K562 (cell line): ENCODE data around the gene GSTA5. TPM values are rescaled to one million over a fixed set of nuclear protein-coding genes. Genes with fewer than 3 reads are reported as not detected.
"Not testable (repeated sequence)": the region's sequence is repeated elsewhere in the genome, so short reads cannot be mapped to it uniquely, and the experiment has no call there.

Source experiments
- ATAC-seq: fragments of 200-7000 bp; cut with Tn5 transposase; 3 replicates; pipeline ENCODE4 v1.9.1; 2020; ENCODE audit warnings: moderate library complexity
- BruUV-seq: library from RNA; stranded (reverse); fragments of 400-500 nt; replicated peaks from 2 replicates; lab custom pipeline; 2021; lab: Mats Ljungman, UMichigan
- CTCF ChIA-PET: fragments of 300-600 bp; formaldehyde crosslinking; extraction: SDS; loops from one replicate; lab custom pipeline; 2021; ENCODE audit warnings: low intra/inter-chr PET ratio; lab: Yijun Ruan, JAX
- POLR2A ChIA-PET: fragments of 300-600, 350-650 bp; sonication (Branson Sonifier 250); formaldehyde crosslinking; extraction: SDS; loops from one replicate; lab custom pipeline; 2021; ENCODE audit warnings: antibody characterized with exemption, inconsistent platforms; lab: Yijun Ruan, JAX
- DNase-seq, 4 experiments: peaks; one replicate each; pipeline versions ENCODE4 v3.0.0 to v3.0.0-alpha.2; 2011 to 2018; ENCODE audit warnings: low spot score in 3 of 4, mixed read lengths in 3 of 4; ENCODE audit errors: extremely low read depth in 1 of 4
- FAIRE-seq: peaks from 2 replicates; lab custom pipeline; 2011; peaks lifted over from hg19 to GRCh38; lab: Jason Lieb, UNC
- H2AFZ ChIP-seq: 2 replicates; pipeline ENCODE4 v1.6.0; 2011; ENCODE audit warnings: low read depth, low read length, control low read depth, inconsistent platforms
- H3K27ac ChIP-seq: fragments of 200-600 bp; 3 replicates; pipeline ENCODE4 v1.8.0; 2011; ENCODE audit warnings: low read depth, mild to moderate bottlenecking, control low read depth, inconsistent platforms, low read length, moderate library complexity, mixed read lengths; ENCODE audit errors: extremely low read depth
- H3K27me3 ChIP-seq, 2 experiments: fragments of 300-600 bp in 1 of 2; 2 replicates in 1 of 2; 3 replicates in 1 of 2; pipeline versions ENCODE4 v1.6.0 to v1.8.0; 2011; ENCODE audit warnings: inconsistent platforms in 2 of 2, low read length in 2 of 2, mild to moderate bottlenecking in 1 of 2, mixed read lengths in 1 of 2, moderate library complexity in 1 of 2; ENCODE audit not compliant: control insufficient read depth in 2 of 2, insufficient read depth in 2 of 2
- H3K36me3 ChIP-seq: fragments of 300-600 bp; 3 replicates; pipeline ENCODE4 v1.8.0; 2011; ENCODE audit warnings: mild to moderate bottlenecking, low read length, inconsistent platforms; ENCODE audit not compliant: control insufficient read depth, insufficient read depth
- H3K4me1 ChIP-seq, 2 experiments: fragments of 200-600 bp in 1 of 2; replicated peaks in 1 of 2; 2 replicates in 1 of 2; 3 replicates in 1 of 2; pipeline versions ENCODE4 v1.5.1 to v1.8.0; 2011; ENCODE audit warnings: inconsistent platforms in 2 of 2, low read length in 2 of 2, mild to moderate bottlenecking in 1 of 2, mixed read lengths in 1 of 2, moderate library complexity in 1 of 2; ENCODE audit not compliant: control insufficient read depth in 2 of 2, insufficient read depth in 2 of 2
- H3K4me2 ChIP-seq: 2 replicates; pipeline ENCODE4 v1.6.1; 2011; ENCODE audit warnings: low read length, control low read depth, inconsistent platforms, mixed read lengths; ENCODE audit not compliant: insufficient read depth
- H3K4me3 ChIP-seq: fragments of 200-600 bp; sonication (generic), shearing (Covaris generic); 2 replicates; pipeline ENCODE4 v1.5.1; 2016; ENCODE audit warnings: control low read depth, inconsistent platforms
- H3K79me2 ChIP-seq: fragments of 200-600 bp; 3 replicates; pipeline ENCODE4 v1.8.0; 2011; ENCODE audit warnings: low read length, inconsistent platforms; ENCODE audit not compliant: control insufficient read depth, insufficient read depth
- H3K9ac ChIP-seq, 2 experiments: 2 replicates each; pipeline versions ENCODE4 v1.6.0 to v1.6.1; 2011; ENCODE audit warnings: low read depth in 2 of 2, low read length in 2 of 2, control low read depth in 1 of 2, inconsistent platforms in 1 of 2, mild to moderate bottlenecking in 1 of 2, mixed read lengths in 1 of 2; ENCODE audit not compliant: insufficient read depth in 1 of 2
- H3K9me1 ChIP-seq: one replicate; pipeline ENCODE4 v1.6.0; 2011; ENCODE audit warnings: inconsistent platforms, mild to moderate bottlenecking, low read length, moderate library complexity; ENCODE audit not compliant: control insufficient read depth, insufficient read depth
- H3K9me3 ChIP-seq: replicated peaks from 2 replicates; pipeline ENCODE4 v1.5.1; 2011; ENCODE audit warnings: low read depth, low read length, inconsistent platforms; ENCODE audit not compliant: control insufficient read depth, insufficient read depth
- H4K20me1 ChIP-seq: replicated peaks from 2 replicates; pipeline ENCODE4 v1.6.1; 2011; ENCODE audit warnings: low read length, inconsistent platforms, mixed read lengths; ENCODE audit not compliant: control insufficient read depth, insufficient read depth
- BACH1 ChIP-seq: fragments of 200-800 bp; sonication (Bioruptor generic); IDR thresholded peaks from 2 replicates; pipeline ENCODE4 v1.6.1; 2016; ENCODE audit warnings: missing genetic modification characterization, missing compliant biosample characterization
- BCL6 ChIP-seq: fragments of 250-450 bp; sonication (Bioruptor Pico); IDR thresholded peaks from 2 replicates; pipeline ENCODE4 v1.4.0; 2020
- BRCA1 ChIP-seq, 2 experiments: fragments of 450-650 bp in 1 of 2; sonication (generic) in 1 of 2; formaldehyde crosslinking in 1 of 2; IDR thresholded peaks; 2 replicates each; pipeline versions ENCODE4 v1.5.0 to v1.6.1; 2017 to 2020; ENCODE audit warnings: mild to moderate bottlenecking in 1 of 2, missing genetic modification reagents in 1 of 2
- FOXA3 ChIP-seq, 2 experiments: fragments of 450-650 bp in 1 of 2; sonication (generic) in 1 of 2; formaldehyde crosslinking; IDR thresholded peaks in 1 of 2; conservative IDR thresholded peaks in 1 of 2; 2 replicates each; pipeline versions ENCODE4 v1.4.0 to v1.8.0; 2020 to 2022; ENCODE audit warnings: mild to moderate bottlenecking in 2 of 2, missing genetic modification reagents in 1 of 2
- GABPB2 ChIP-seq: fragments of 250-450 bp; sonication (Bioruptor Pico); conservative IDR thresholded peaks from 2 replicates; pipeline ENCODE4 v1.5.1; 2021; ENCODE audit warnings: mild to moderate bottlenecking
- GATA2 ChIP-seq: sonication (generic); formaldehyde crosslinking; IDR thresholded peaks from 2 replicates; pipeline ENCODE4 v1.4.0; 2020; ENCODE audit warnings: mild to moderate bottlenecking, missing genetic modification reagents
- NR4A1 ChIP-seq, 2 experiments: fragments of 250-450 bp in 1 of 2; fragments of 450-650 bp in 1 of 2; sonication (Bioruptor Pico) in 1 of 2; IDR thresholded peaks; 2 replicates each; pipeline versions ENCODE4 v1.4.0 to v1.6.1; 2016 to 2020; ENCODE audit warnings: mild to moderate bottlenecking in 2 of 2, missing compliant biosample characterization in 1 of 2, missing genetic modification characterization in 1 of 2, moderate library complexity in 1 of 2
- PHF20 ChIP-seq: fragments of 450-650 bp; IDR thresholded peaks from 2 replicates; pipeline ENCODE4 v1.6.1; 2018; ENCODE audit not compliant: partially characterized antibody
- RBM14 ChIP-seq: fragments of 200-400 bp; formaldehyde crosslinking; IDR thresholded peaks from 2 replicates; pipeline ENCODE4 v1.6.1; 2018; ENCODE audit warnings: low read depth, mild to moderate bottlenecking, low read length, moderate library complexity, borderline replicate concordance; ENCODE audit not compliant: insufficient read depth
- SETDB1 ChIP-seq: IDR thresholded peaks from one replicate; pipeline ENCODE4 v1.6.1; 2012; ENCODE audit warnings: low read length, control low read depth, inconsistent platforms
- ZC3H4 ChIP-seq: sonication (generic); formaldehyde crosslinking; IDR thresholded peaks from 2 replicates; pipeline ENCODE4 v1.9.0; 2021; ENCODE audit warnings: missing genetic modification reagents, borderline replicate concordance
- ZKSCAN3 ChIP-seq: fragments of 250-450 bp; sonication (Bioruptor Pico); IDR thresholded peaks from 2 replicates; pipeline ENCODE4 v1.4.0; 2020
- WGBS: fragments of 100-300 bp; shearing (Covaris generic); methylation state at CpG from one replicate; pipeline ENCODE4 v1.1.6; 2016; ENCODE audit warnings: low coverage, mixed read lengths; ENCODE audit not compliant: insufficient coverage; ENCODE audit errors: missing lambda C conversion rate; 5-methylcytosine and 5-hydroxymethylcytosine counted together
- in situ Hi-C: fragments of 300-500 bp; cut with MboI; formaldehyde crosslinking; loops from 4 replicates; pipeline ENCODE4 v1.15.0; 2018; ENCODE audit warnings: inconsistent platforms, mixed read lengths
- intact Hi-C: fragments of 100-400 bp; cut with micrococcal nuclease; formaldehyde crosslinking; loops from 2 replicates; pipeline ENCODE4 v1.14.2; 2022
- polyA plus RNA-seq, 8 experiments: library from polyadenylated mRNA; depleted of rRNA in 4 of 8; stranded (reverse) in 5 of 8; unstranded in 3 of 8; fragments of >200 nt; fragmentation: Nextera tagmentation in 2 of 8; fragmentation: Illumina TruSeq in 1 of 8; extraction: Ambion mirVana in 2 of 8; extraction: Trizol in 1 of 8; gene quantifications; 2 replicates each; pipeline versions ENCODE4 v1.2.1 to v1.2.3, GENCODE V29; 2011 to 2014; ENCODE audit warnings: inconsistent platforms in 1 of 8, missing spikeins in 1 of 8
- total RNA-seq, 7 experiments: library from RNA; depleted of rRNA in 6 of 7; stranded (reverse); fragments of >200 nt in 6 of 7; fragmentation: Illumina TruSeq in 2 of 7; extraction: Trizol in 2 of 7; gene quantifications; 2 replicates each; pipeline versions ENCODE4 v1.2.1 to v1.2.3, GENCODE V29; 2011 to 2021; ENCODE audit warnings: low replicate concordance in 1 of 7
- TF ChIP-seq, protein P1 (sequence below): fragments of 450-650 bp; formaldehyde crosslinking; IDR thresholded peaks from 2 replicates; pipeline ENCODE4 v1.4.0; 2020; ENCODE audit warnings: mild to moderate bottlenecking, moderate library complexity
- TF ChIP-seq, protein P2 (sequence below): sonication (generic); formaldehyde crosslinking; IDR thresholded peaks from 2 replicates; pipeline ENCODE4 v1.5.0; 2020; ENCODE audit warnings: missing genetic modification reagents

GSTA5 gene
- total and polyA plus RNA-seq, 9 of the 15 experiments (the other 6 are each of a cell fraction or from before 2014, with no cell fraction given) = not detected

DNA sequence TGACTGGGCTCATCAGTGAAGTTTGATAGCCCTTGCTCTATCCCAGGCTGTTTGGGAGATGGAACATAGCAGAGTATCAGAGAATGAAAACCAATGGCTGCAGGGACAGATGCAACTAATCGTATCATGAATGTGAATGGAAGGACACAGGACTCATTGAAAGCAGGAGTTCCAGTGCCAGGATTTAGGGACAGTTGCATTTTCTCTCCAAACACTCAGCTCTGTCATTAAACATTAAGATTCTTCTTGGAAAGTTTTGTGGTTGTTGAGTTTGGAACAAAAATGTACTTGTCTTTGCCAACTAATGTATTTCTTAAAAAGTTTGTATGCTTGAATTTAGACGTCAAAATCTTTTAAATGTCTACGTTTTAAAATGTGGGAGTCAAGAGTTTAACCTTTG lies 31.0 kb upstream of the GSTA5 start:
- H3K27me3 ChIP-seq = peaks cover 4 to 16% of the 10 kb centered on the region in 2 experiments; a peak in 2 of 5 replicates
- H3K79me2 ChIP-seq = no peaks in the 10 kb centered on the region
- no peak overlapping the region for H2AFZ ChIP-seq
- BruUV-seq = no TSS peak
- no peak overlapping the region for H3K4me3 ChIP-seq
- no peak overlapping the region for H3K9ac ChIP-seq
- no peak overlapping the region for H3K27ac ChIP-seq
- H3K9me3 ChIP-seq = no peaks in the 10 kb centered on the region
- no peaks in the 10 kb centered on the region for H4K20me1 ChIP-seq
- FAIRE-seq = no peak
- H3K36me3 ChIP-seq = no peaks in the 10 kb centered on the region
- 0% methylated on average over 3 of the region's 3 CpGs for WGBS
- no peak for TF ChIP-seq SETDB1
- no peak for TF ChIP-seq ZC3H4 (CRISPR knock-in tag)
- TF ChIP-seq FOXA3 (CRISPR knock-in tag; conservative IDR thresholded peaks at IDR 0.05 in 1 of 2, IDR thresholded peaks at IDR 0.05 in 1 of 2) = no peak
- no peak for TF ChIP-seq BCL6 (CRISPR knock-in tag)
- TF ChIP-seq RBM14 = no peak
- TF ChIP-seq GABPB2 (CRISPR knock-in tag) = no peak
- TF ChIP-seq BACH1 (tag) = no peak
- TF ChIP-seq, protein P1, sequence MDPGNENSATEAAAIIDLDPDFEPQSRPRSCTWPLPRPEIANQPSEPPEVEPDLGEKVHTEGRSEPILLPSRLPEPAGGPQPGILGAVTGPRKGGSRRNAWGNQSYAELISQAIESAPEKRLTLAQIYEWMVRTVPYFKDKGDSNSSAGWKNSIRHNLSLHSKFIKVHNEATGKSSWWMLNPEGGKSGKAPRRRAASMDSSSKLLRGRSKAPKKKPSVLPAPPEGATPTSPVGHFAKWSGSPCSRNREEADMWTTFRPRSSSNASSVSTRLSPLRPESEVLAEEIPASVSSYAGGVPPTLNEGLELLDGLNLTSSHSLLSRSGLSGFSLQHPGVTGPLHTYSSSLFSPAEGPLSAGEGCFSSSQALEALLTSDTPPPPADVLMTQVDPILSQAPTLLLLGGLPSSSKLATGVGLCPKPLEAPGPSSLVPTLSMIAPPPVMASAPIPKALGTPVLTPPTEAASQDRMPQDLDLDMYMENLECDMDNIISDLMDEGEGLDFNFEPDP (CRISPR knock-in tag) = no peak
- TF ChIP-seq NR4A1 (CRISPR knock-in tag; IDR thresholded peaks at IDR 0.05) = no peak
- TF ChIP-seq NR4A1 (tag; IDR thresholded peaks at IDR 0.05) = no peak
- no peak for TF ChIP-seq ZKSCAN3 (CRISPR knock-in tag)
- no peak for TF ChIP-seq PHF20
- no peak for TF ChIP-seq BRCA1 (IDR thresholded peaks at IDR 0.05)
- no peak for TF ChIP-seq BRCA1 (CRISPR knock-in tag; IDR thresholded peaks at IDR 0.05)
- TF ChIP-seq, protein P2, sequence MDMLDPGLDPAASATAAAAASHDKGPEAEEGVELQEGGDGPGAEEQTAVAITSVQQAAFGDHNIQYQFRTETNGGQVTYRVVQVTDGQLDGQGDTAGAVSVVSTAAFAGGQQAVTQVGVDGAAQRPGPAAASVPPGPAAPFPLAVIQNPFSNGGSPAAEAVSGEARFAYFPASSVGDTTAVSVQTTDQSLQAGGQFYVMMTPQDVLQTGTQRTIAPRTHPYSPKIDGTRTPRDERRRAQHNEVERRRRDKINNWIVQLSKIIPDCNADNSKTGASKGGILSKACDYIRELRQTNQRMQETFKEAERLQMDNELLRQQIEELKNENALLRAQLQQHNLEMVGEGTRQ (CRISPR knock-in tag) = no peak
- TF ChIP-seq GATA2 (CRISPR knock-in tag) = no peak
- H3K4me2 ChIP-seq = no peak overlapping the region
- CTCF ChIA-PET = no interaction called here
- no peaks in the 10 kb centered on the region; a peak in 1 of 5 replicates for H3K4me1 ChIP-seq
- no peak for ATAC-seq
- H3K9me1 ChIP-seq = no peaks in the 10 kb centered on the region
- POLR2A ChIA-PET = no interaction called here
- DNase-seq = no peak
- in situ Hi-C loops (no loop called here), intact Hi-C loops (no loop called here)

DNA sequence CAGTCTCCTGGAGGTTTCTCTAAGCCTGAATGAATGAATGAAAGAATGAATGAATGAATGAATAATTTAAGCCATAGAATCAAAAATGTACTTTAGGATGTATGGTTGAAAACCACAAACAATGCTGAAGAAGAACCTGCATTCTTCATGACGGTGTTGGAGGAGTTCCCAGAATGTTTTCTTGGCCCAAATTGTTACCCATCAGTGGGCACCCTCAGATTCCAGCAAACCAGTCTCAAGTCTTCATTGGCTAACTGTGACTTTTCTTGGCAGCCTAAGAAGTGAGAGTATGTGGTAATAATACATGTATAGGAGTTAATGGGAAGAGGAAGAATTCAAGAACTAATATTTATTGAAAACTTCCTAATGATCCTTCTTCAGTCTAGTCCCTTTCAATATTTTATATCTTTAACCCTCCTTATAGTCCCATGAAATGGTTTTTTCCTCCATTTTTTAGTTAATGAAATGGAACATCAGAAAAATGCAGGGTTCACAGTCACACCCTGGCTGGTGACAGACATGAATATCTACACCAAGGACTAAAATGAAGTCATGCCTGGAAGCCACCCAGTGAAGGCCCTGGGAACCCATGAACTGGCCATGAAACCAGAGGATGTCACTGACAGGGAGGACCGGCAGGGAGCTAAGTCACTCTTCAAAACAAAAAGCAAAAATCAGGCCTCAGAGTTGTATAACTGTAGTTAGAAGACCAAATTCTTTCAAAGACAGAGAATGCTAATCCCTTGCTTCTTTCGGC lies 29.9 kb upstream of the GSTA5 start:
- DNase-seq, intact Hi-C loops, H3K79me2 ChIP-seq, BruUV-seq, CTCF ChIA-PET, H3K36me3 ChIP-seq, H3K4me1 ChIP-seq, ATAC-seq, H3K9me3 ChIP-seq, H3K9me1 ChIP-seq, POLR2A ChIA-PET, H4K20me1 ChIP-seq, FAIRE-seq, H3K9ac ChIP-seq, in situ Hi-C loops, H3K4me2 ChIP-seq, H2AFZ ChIP-seq, H3K27ac ChIP-seq, H3K4me3 ChIP-seq: not testable (repeated sequence)
- H3K27me3 ChIP-seq = peaks cover 4 to 16% of the 10 kb centered on the region in 2 experiments; a peak in 2 of 5 replicates
- WGBS = 7% methylated on average over 3 of the region's 3 CpGs
